ENCODE measurements around the gene GEMIN5.
A peak's percentile ranks its signal among the peaks of the same experiment; 100 is the strongest.
"Not testable (repeated sequence)": the region's sequence is repeated elsewhere in the genome, so short reads cannot be mapped to it uniquely, and the experiment has no call there.

The GEMIN5 gene

DNA sequence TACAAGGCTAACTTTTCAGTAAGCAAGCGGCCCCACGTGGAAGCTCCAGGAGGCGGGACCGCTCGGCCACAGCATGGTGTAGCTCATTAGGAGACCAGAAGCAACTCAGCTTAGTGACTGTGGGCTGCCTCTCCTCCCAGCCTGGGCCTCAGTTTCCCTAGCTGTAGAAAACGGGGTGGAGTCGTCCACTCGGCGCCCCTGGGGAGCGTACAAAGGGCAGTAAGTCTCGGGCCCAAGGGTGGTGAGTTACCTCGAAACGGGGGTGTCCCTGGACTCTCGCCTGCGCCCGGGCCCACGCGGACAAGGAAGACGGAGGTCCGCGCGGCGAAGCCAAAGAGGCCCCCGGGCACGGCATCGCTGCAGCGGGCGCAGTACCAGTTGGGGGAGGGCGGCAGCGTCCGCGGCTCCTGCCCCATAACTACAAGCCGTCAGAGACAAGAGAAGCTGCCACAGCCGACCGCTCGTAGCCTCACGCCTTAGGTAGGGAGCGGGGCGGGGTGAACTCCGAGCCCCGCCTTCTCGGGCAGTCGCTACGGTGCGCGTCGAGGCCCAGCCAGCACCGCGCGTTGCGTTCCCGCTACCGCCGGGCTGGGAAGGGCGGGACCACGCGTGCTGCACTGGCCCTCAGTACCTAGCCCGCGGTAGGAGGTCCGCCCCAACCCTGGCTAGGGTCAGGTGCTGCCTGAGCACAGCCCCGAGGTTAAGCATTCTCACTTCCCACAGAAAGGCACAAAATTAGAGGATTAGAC is at the start of gene GEMIN5:
Gene GEMIN5 (minus strand): TSS at position 494 of the 749 bp plus-strand sequence. CDS start 78 bp downstream, at position 416.
- peak; percentile 87 for DNase-seq

DNA sequence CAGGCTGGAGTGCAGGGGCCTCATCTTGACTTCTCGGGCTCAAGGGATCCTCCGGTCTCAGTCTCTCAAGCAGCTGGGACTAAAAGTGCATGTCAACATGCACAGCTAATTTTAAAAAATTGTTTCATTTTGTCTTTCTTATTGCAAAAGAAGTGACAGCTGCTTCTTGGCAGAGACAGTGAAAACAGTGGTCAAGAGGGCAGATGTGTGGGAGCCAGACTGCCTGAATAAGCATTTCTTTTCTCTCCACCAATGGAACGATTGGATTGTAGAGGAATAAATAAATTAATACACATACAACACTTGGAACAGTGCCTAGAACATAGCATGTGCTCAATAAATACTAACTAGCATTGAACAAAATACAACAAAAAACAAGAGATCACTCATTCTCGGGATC is 48.1 kb upstream of the GEMIN5 start:
- no peak for DNase-seq

GRCh38 chr5:154984946-154985516 is 47.0 kb upstream of the GEMIN5 start:
- DNase-seq: no peak

DNA sequence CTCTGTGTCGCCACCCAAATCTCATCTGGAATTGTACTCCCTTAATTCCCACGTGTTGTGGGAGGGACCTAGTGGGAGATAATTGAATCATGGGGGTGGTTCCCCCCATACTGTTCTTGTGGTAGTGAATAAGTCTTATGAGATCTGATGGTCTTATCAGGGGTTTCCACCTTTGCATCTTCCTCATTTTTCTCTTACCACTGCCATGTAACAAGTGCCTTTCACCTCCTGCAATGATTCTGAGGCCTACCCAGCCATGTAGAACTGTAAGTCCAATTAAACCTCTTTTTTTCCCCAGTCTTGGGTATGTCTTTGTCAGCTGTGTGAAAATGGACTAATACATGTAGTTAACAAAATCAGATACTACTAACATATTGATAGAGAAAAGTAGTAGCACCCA is 40.3 kb upstream of the GEMIN5 start:
- DNase-seq: not testable (repeated sequence)

GRCh38 chr5:154977409-154977808 is 39.4 kb upstream of the GEMIN5 start:
- DNase-seq: peak; percentile 26

- DNase-seq: not testable (repeated sequence)
Measured at GRCh38 chr5:154976082-154976481, 38.1 kb upstream of the GEMIN5 start.

DNA sequence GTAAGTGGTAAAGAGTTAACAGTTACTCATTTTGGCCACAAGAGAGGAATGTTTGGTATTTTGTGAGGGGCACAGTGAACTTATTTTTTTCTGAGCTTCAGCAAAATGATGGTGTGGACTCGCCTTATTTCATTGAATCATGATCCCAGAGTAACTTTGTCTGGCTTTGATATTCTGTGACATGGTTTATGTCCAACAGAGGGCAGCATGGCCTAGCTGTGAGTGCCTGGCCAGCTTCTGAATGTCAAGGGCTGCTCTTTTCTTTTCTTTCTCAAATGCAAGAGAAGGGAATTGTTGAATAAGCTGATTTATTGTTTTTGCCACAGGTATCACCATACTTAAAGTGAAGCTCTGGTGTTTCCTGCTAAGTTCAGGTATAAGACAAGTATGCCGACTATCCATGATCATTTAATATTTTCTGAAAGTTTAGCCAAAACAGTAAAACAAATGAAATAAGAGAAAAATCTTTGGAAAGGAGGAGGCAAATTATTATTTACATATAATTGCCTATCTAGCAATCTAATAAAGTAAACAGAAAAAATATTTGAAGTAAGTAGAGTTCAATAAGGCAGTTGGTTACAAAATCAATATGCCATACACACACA is 34.6 kb upstream of the GEMIN5 start:
- DNase-seq: no peak

DNA sequence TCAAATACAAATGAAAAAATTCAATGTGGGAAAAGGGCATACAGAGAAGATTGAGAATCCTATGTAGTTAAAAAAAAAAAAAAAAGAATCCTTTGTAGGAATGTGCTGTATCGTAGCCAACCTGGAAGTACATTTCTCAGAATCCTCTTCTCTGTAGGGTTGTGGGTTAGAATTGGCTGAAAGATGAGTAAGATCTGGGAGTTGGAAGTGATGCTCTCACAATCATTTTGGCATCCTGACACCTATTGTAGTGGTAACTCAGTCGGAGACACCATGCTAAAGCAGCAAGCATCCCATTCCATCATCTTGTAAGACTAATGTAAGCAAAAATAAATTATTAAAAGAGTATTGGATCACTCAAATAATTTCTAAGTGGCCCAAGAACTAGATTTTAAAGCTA is 33.5 kb upstream of the GEMIN5 start:
- DNase-seq: no peak

GRCh38 chr5:154970759-154971158 is 32.7 kb upstream of the GEMIN5 start:
- DNase-seq: no peak

DNA sequence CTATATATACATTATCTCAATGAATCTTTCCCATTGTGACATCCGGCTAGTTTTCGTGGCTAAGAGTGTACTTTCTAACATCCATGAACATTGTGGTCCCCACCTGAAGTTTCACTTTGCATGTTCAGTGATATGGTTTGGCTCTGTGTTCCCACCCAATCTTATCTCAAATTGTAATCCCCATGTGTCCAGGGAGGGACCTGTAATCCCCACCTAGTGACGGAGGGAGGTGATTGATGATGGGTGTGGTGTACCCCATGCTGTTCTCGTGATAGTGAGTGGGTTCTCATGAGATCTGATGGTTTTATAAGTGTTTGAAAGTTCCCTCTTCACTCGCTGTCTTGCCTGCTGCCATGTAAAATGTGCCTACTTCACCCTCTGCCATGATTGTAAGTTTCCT is 30.9 kb upstream of the GEMIN5 start:
- DNase-seq: no peak

GRCh38 chr5:154967421-154968024 is 29.5 kb upstream of the GEMIN5 start:
- peak; percentile 19 for DNase-seq

GRCh38 chr5:154966874-154967273 is 28.9 kb upstream of the GEMIN5 start:
- DNase-seq: no peak

DNA sequence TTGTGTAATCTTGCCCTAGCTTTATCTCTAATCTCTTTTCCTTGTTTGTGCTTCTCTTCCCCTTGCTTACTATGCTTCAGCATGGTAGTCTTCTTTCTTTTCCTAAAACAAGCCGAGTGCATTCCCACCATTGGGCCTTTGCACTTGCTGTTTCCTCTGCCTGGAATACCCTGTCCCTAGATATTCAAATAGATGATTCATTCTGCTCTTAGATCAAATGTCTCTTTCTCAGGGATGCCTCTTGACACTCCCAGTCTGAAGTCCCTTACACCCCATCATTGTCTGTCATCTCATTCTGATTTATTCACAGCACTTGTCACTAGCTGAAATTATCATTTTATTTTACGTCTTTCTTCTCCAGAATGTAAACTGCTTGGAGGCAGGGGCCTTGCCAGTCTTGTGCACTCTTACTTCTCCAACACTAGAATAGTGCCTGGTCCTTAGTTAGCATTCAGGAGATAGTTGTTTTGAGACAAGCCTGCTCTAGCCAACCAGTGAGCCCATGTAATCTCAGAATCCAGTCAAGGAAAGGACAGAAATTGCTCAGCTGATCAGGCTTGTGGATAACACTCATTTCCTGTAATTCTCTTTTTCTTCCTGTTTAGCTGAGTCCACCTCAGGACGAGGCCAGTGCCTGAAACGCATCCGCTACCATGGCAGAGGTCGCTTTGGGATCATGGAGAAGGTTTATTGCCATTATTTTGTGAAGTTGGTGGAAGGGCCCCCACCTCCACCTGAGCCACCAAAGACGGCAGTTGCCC is 28.2 kb upstream of the GEMIN5 start:
- no peak for DNase-seq

- no peak for DNase-seq
Measured at GRCh38 chr5:154962494-154962893, 24.5 kb upstream of the GEMIN5 start.

- no peak for DNase-seq
Measured at GRCh38 chr5:154956712-154957111, 18.7 kb upstream of the GEMIN5 start.

GRCh38 chr5:154949781-154950180 is 11.8 kb upstream of the GEMIN5 start:
- DNase-seq: no peak

DNA sequence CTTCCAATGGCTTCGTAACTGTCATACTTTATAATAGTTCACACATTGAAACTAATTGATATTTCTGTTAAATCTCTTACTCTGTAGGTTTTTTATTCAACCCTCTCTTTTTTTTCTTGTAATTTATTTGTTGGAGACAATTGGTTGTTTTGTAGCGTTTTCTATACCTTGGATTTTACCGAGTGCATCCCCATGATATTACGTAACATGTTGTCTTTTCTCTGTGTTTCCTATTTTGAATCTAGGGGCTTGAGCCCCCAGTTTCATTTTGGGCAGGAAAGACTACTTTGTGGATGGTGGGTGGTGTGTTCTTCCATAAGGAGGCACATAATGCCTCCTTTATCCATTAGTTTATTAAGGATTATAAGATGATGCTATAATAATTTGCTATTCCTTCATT is 10.3 kb upstream of the GEMIN5 start:
- DNase-seq: no peak

GRCh38 chr5:154947778-154948177 is 9.8 kb upstream of the GEMIN5 start:
- no peak for DNase-seq

DNA sequence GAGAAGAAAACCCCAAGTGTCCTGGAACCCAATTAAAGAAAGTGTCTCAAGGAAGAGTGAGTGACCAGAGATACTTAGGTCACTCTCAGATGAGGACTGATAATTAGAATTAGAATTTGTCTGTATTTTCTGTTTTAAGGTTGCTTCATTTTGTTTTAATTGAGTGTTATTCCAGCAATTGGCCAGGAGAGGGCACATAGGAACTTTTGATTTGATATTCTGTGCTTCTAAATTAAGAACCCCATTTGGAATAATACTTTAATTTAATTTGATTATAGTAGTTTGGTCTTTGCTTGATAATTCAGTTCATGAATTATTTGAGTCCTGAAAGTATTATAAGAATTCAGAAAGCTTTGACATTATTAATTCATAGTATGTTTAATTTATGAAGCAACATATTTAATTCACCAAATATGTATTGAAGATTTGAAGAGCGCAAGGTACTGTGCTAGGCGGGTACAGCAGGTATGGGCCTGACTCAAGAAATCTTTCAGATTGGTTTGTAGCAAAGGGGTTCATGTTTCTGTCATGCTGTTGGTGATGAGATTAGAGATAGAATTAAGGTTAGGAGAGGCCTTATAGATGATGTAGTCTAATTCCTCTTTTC is 7.8 kb upstream of the GEMIN5 start:
- peak; percentile 28 for DNase-seq

DNA sequence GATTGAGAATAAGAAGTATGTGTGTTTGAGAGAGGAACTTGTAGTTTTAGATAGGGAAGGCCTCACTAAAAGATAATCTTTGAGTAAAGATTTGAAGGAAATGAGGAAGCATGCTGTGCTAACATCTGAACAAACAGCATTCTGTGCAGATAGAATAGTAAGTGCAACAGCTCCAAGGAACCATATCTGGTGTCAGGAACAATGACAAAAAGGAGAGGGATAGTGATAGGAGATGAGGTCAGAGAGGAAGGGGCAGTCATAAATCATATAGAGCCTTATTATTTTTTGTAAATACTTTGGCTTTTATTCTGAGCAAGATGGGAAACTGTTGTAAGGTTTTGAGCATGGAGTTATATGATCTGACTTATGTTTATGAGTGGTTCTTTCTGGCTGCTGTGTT is 6.7 kb upstream of the GEMIN5 start:
- no peak for DNase-seq

DNA sequence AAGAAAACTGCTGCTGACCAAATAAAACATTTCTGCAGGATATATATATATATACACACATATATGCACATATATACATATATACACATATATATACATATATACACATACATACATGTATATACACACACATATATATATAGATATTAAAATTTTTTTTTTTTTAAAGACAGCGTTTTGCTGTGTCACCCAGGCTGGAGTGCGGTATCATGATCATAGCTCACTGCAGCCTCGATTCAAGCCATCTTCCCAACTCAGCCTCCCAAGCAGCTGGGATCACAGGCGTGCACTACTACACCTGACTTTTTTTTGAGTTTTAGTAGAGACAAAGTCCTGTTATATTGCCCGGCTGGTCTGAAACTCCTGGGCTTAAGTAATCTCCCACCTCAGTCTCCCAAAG is 5.5 kb upstream of the GEMIN5 start:
- DNase-seq: no peak

GRCh38 chr5:154940772-154941620 is 3.0 kb upstream of the GEMIN5 start, which contains the start of gene MRPL22:
Gene MRPL22 (plus strand): TSS chr5:154941073. CDS start chr5:154941111, 38 bp downstream.
- DNase-seq: peak; percentile 95
